CD4-positive, alpha-beta T cell treated with Interleukin-15 for 4 hours (primary cell): ENCODE data around the gene PEX14.
A peak's percentile ranks its signal among the peaks of the same experiment; 100 is the strongest.

Experiments used
- DNase-seq: peaks from one replicate; pipeline ENCODE4 v3.0.0-alpha.2; 2020; ENCODE audit warnings: low spot score

PEX14 gene

GRCh38 chr1:10519016-10519417 lies 44.3 kb downstream of the PEX14 start:
- no peak for DNase-seq

DNA sequence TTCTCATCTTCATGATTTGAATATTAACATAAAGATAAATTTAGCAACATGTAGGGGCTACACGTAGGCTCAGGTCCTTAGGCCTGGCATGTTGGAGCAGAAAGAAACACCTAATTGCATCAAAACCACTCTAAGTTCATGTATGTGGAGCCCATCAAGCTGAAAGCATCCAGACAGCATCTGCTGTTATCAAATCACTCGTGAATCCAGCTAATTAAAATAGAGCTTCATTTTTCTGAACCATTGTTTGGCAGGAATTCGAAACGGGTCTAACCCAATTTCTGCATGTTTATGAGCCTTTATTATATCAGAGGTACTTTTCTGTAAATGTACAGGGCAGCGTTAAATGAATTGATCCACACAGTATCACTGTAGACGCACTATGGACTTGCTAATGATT lies 45.7 kb downstream of the PEX14 start:
- no peak for DNase-seq

DNA sequence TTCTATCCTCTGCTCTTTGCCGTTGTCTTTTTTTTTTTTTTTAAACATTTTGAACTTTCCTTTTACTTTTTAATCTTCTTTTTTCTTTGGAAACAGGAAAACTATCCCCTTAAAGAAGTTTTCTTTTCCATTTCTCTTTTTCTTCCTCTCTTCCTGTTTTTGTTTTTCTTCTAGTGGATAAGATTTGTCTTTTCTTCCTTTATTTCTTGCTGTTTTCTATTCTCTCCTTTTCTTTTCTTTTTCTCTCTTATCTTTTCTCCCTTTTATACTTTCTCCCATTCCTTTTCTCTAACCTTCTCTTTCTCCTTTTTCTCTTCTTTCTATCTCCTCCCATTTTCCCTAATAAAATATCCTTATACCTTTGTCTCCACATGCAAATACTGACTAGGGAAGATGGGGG lies 46.2 kb downstream of the PEX14 start:
- DNase-seq: no peak

GRCh38 chr1:10521537-10522157 lies 46.9 kb downstream of the PEX14 start:
- DNase-seq: no peak

- DNase-seq: no peak
These were observed 47.6 kb downstream of the PEX14 start for GRCh38 chr1:10522322-10522860.

GRCh38 chr1:10525208-10525607 lies 50.5 kb downstream of the PEX14 start:
- DNase-seq: peak; percentile 7

DNA sequence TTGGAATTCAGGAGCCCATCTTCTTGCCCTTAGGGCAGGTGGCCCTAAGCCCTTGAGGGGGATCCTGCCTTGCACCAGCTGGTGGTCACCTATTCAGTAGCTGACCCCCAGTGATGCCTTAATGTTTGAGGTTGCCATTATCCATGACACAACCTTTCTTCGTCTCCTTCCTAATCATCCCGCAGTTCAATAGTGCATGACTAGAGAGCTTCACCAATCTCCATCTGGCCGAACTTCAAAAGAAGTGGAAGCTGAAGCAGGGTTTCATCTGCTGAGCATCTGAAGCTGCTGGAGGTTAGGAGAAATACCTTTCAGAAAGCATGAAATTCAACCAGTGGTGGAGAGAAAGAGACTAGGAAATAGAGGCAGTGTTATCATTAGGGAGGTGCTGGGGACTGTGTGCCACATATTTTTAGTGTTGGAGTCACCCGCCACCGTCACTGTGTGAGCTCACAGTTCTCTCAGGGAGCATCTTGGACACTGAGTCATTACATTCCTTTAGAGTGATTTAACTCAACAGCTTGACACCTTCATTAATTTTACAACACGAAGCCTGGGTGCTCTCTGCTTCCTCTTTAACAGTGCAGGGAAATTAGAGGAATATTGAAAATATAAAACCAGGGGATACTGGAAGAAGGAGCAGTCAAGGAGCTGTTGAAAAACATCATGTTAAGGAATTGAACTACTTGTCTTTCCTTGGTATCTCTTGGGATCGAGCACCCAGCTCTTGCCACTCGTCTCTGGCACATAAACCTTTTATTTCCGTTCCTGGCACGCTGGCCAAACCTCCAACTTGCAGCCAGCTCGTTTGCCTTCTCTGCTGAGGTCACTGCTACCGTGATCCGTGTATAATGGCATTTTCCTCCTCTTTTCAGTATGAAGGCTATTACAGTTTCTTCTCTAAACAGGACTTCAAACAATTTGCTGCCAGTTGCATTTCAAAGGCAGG lies 53.6 kb downstream of the PEX14 start:
- DNase-seq: no peak

DNA sequence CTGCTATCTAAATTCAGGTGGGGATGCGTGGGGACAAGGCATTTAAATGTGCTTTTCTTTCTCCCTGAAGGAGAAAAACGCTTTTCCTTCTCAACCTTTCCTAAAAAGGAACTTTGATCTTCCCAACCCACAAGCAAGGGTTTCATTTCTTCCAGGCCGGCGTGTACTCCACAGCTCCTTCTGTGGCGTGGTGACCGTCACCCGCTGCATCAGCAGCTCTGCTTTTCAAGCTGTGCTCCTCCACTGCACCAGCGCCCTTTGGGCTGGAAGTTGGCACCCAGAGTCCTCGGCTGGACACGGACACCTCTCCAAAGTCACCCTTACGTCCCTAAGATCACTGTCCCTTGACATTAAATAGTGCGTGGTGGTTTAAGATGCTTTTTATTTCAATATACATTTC lies 54.3 kb downstream of the PEX14 start:
- no peak for DNase-seq

DNA sequence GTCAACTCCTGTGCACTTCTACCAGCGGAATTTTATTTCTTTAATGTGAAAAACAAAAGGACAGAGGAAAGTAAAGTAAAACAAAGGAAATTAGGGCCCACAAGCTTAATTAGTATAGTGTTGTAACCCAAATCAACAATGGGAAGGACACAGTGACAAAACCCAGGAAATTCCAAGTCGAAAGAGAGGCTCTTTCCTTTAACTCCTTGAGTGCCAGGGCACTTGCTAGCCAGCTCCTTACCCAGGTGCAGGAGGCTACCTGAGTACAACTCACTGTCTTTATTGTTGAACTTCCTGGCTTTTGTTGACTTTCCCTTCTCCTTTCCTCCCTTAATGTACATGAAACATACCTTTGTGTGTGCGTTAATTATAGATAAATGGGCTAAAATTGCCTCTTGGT lies 55.0 kb downstream of the PEX14 start:
- no peak for DNase-seq

DNA sequence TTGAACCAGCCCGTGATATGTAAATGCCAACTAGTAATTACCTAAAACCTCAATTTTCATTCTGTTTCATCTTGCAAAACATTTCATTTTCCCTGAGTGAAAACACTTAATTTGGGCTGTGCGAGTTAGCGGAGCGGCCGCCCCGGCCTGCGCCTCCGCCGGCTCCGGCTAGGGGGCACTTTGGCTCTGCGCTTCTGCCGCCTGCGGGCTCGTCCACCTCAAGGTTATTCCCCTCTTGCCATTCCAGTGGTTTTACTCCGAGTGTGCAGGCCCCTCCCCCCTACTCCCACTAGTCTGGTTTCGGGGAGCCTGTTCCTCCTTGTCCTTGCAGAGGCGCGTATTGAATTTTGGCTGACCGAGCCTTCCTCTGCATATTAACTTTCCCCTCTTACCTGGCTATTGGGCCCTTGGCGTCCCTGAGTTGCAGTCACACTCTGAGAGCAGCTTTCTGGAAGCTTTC lies 55.6 kb downstream of the PEX14 start:
- no peak for DNase-seq

GRCh38 chr1:10530756-10531495 lies 56.2 kb downstream of the PEX14 start:
- no peak for DNase-seq

DNA sequence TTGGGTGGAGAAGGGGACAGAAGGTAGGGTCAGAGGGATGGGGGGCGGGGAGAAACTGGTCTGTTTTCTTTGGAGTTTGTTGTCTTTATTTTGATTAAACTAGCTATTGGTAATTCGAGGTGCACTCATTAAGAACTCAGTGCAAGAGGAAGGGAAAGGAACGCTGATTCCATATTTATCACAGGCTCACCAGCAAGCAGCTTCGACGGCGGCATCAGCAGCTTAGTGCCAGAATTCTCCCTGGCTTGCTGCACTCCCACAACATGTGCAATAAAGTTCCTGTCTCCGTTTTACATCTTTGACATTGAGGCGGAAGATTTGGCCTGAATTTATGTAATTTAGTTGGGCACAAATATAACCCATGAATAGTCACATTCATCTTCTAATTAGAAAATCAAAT lies 57.6 kb downstream of the PEX14 start:
- DNase-seq: no peak

GRCh38 chr1:10534519-10534918 lies 59.8 kb downstream of the PEX14 start:
- DNase-seq: no peak

GRCh38 chr1:10536133-10536770 lies 61.5 kb downstream of the PEX14 start:
- DNase-seq: no peak

GRCh38 chr1:10537082-10537766 lies 62.5 kb downstream of the PEX14 start:
- no peak for DNase-seq

DNA sequence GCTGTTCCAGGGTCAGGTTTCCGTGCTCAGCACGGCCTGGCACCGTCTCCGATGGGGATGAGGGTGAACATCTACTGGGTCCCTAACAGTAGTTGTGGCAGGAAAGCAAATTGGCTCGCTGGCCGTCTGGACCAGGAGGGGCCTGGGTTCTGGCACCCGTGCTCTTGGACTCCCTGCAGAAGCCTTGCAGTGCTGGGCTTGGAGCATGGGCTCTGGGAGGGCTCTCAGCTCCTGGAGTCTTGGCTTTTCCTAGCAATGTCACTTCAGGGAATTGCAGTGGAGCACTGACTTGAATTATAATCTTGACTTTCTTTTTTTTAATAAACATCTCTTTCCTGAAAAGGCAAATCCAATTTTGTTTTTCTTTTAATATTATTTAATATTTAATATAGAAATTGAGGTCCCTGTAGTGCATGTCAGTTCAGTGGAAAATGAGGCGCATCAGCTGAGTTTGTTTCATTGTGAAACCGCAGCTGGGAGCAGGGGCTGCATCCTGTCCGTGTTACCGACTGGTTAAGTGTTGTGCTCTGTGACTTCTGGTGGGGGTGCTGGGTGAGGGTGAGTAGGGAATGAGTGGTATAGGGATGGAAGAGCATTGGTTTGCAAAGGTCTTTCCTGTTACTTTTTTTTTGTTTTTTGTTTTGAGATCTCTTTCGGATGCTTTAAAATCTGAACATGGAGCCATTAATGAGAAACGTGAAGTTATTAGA lies 64.1 kb downstream of the PEX14 start:
- no peak for DNase-seq

- no peak for DNase-seq
These were observed 64.8 kb downstream of the PEX14 start for GRCh38 chr1:10539411-10540043.

GRCh38 chr1:10540277-10541005 lies 65.7 kb downstream of the PEX14 start:
- DNase-seq: no peak

- DNase-seq: no peak
These were observed 66.5 kb downstream of the PEX14 start for GRCh38 chr1:10541286-10541685.
